GM12865 (cell line): ENCODE measurements around the gene TTL.
A peak's percentile ranks its signal among the peaks of the same experiment; 100 is the strongest.
"Not testable (repeated sequence)": the region's sequence is repeated elsewhere in the genome, so short reads cannot be mapped to it uniquely, and the experiment has no call there.

ENCODE experiments used
- DNase-seq: peaks from one replicate; pipeline ENCODE4 v3.0.0; 2010; ENCODE audit warnings: low read depth
- H3K4me3 ChIP-seq: 2 replicates; pipeline ENCODE4 v1.5.1; 2011; ENCODE audit warnings: mild to moderate bottlenecking, low read depth, low read length, control low read depth
- TF ChIP-seq, protein P1 (sequence below): IDR thresholded peaks from 2 replicates; pipeline ENCODE4 v1.5.1; 2011; ENCODE audit warnings: low read length, control low read depth, low read depth, inconsistent platforms; ENCODE audit not compliant: insufficient read depth; ENCODE audit errors: missing control alignments

TTL gene

DNA sequence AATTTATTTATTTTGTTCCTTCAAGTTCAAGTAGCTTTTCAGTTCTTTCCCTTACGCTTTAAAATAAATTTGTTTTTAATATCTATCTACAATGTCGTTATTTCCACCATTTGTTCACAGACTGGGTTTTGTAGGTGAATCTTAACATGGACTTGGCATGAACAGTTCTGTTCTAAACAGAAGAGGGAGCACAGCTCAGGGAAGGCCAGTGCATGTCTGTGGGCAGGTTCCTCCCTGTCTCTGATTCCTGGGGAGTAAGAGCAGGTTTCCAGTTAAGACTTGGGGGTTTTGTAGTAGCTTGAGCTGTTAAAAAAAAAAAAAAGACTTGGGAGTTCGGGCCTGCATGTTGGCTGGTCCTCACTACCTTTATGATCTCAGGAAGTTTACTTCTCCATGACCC is 11.1 kb downstream of the TTL start:
- TF ChIP-seq, protein P1, sequence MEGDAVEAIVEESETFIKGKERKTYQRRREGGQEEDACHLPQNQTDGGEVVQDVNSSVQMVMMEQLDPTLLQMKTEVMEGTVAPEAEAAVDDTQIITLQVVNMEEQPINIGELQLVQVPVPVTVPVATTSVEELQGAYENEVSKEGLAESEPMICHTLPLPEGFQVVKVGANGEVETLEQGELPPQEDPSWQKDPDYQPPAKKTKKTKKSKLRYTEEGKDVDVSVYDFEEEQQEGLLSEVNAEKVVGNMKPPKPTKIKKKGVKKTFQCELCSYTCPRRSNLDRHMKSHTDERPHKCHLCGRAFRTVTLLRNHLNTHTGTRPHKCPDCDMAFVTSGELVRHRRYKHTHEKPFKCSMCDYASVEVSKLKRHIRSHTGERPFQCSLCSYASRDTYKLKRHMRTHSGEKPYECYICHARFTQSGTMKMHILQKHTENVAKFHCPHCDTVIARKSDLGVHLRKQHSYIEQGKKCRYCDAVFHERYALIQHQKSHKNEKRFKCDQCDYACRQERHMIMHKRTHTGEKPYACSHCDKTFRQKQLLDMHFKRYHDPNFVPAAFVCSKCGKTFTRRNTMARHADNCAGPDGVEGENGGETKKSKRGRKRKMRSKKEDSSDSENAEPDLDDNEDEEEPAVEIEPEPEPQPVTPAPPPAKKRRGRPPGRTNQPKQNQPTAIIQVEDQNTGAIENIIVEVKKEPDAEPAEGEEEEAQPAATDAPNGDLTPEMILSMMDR: no peak
- no peak for DNase-seq
- no peak overlapping the region for H3K4me3 ChIP-seq

DNA sequence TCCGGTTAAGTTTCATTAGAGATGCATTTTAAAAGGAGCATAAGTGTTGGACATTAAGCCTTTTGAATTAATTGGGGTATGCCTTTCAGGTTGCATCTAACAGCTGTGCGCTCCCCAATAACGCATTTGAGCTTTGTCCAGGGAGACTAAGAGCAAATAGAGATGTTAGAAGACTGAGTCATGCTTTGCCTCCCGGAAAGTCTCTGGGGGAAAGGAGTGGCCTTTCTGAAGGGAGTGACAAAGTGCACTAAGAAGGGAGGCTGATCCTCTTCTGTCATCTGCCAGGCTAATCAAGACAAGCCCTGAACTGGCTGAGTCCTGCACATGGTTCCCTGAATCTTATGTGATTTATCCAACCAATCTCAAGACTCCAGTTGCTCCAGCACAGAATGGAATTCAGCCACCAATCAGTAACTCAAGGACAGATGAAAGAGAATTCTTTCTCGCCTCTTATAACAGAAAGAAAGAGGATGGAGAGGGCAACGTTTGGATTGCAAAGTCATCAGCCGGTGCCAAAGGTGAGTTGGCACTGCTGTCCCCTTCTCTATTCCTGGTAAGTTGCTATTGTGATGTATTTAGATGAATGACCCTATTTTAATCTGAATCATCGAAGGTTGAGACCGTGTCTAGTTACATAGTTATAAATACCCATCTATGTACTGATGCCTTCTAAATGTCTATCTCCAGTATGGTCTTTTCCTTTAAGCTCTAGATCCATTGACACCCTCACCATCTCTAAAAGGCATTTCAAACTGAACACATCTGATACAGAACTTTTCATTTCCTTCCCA is 12.1 kb downstream of the TTL start:
- no peak overlapping the region for H3K4me3 ChIP-seq

DNA sequence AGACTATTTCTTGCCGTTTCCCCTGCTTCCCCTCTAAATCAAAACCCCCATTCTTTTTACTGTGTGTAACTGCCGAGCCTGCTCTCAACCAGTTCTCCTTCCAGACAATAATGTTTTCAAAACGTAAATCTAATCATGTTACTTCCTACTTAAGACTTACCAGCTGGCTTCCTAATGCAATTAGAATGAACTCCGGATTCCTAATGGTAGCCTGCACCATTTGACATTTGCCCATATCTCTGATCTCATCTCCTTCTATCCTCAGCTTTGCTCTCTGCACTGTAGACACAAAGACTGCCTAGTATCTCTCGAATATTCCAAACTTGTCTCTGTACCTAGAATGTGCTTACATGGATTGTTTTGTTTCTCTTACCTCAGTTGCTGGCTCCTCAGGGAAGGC is 12.9 kb downstream of the TTL start:
- no peak for DNase-seq
- TF ChIP-seq, protein P1: no peak
- H3K4me3 ChIP-seq: no peak overlapping the region

More for the DNA sequence above, 12.1 kb downstream of the TTL start:
- TF ChIP-seq, protein P1: no peak
- no peak for DNase-seq

DNA sequence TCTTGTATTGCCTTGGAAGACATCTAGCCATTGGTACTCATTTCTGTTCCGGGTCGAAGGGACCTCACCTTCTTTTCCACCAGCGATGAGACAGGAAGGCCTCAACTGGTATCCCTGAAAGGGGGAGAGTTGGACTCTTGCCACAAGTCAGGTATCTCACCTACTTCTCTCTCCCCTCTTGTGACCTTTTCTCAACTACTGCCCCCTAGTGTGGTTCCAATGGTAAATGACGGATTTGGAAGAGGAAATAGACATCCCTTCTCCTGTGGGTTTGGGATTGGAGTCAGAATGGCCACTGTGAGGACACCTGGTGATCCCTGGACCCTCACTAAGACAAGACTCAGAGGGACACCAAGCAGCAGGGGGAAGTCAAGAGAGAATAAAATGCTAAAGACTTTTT is 13.9 kb downstream of the TTL start:
- not testable (repeated sequence) for DNase-seq

DNA sequence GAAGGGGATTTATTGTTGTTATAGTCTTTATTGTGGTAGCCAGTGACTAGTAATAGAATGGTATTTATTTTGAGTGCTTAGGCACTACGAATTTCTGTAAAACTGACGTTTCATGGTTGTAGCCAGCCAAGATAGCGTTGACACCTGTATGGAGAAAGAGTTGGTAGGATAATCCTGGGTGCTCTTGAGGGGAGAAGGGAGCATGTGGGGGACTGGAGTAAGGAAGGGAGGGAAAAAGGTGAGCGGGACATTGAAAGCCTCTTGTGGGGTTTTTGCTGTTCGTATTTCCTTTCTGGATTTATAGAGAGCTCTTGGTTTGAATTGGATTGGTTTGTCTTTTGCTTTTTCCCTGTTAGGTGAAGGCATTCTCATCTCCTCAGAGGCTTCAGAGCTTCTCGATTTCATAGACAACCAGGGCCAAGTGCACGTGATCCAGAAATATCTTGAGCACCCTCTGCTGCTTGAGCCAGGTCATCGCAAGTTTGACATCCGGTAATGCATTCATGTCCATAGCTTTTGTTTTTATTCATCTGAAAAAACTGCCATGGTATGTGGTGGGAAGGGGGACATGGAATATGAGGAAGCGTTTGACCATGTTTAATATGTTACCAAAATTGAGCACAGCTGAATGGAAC is 19.0 kb downstream of the TTL start:
- TF ChIP-seq, protein P1: peak; percentile 21
- peak; percentile 42 for DNase-seq
- H3K4me3 ChIP-seq: not testable (repeated sequence)

More for the DNA sequence above, 13.9 kb downstream of the TTL start:
- H3K4me3 ChIP-seq: not testable (repeated sequence)

DNA sequence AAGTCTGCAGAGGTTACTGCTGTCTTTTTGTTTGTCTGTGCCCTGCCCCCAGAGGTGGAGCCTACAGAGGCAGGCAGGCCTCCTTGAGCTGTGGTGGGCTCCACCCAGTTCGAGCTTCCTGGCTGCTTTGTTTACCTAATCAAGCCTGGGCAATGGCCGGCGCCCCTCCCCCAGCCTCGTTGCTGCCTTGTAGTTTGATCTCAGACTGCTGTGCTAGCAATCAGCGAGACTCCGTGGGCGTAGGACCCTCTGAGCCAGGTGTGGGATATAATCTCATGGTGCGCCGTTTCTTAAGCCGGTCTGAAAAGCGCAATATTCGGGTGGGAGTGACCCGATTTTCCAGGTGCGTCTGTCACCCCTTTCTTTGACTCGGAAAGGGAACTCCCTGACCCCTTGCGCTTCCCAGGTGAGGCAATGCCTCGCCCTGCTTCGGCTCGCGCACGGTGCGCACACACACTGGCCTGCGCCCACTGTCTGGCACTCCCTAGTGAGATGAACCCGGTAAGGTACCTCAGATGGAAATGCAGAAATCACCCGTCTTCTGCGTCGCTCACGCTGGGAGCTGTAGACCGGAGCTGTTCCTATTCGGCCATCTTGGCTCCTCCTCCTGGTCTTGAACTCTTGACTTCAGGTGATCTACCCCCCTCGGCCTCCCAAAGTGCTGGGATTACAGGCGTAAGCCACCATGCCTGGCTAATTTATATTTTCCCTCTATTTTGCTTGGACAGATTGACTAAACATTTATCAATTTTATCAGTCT is 27.5 kb downstream of the TTL start:
- not testable (repeated sequence) for H3K4me3 ChIP-seq, DNase-seq

DNA sequence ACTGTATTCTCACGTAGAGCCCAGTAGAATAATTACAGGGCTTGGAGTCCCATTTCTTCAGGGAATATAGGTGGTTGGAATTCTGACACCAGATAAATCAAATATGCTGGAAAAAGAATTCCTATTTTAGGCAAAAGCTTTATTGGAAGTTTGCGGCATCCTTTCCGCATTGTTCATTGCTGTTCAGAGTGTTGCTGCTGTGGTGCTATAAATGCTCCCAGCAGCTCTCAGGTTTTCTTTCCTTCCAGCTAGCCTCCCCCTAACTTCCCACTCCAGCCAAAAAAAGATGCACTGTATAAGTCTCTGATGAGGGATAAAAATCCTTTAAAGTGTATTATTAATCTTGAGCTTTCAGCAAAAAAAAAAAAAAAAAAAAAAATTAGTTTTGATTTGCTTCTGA is 34.8 kb downstream of the TTL start:
- DNase-seq: no peak
- TF ChIP-seq, protein P1: no peak
- H3K4me3 ChIP-seq: no peak overlapping the region

DNA sequence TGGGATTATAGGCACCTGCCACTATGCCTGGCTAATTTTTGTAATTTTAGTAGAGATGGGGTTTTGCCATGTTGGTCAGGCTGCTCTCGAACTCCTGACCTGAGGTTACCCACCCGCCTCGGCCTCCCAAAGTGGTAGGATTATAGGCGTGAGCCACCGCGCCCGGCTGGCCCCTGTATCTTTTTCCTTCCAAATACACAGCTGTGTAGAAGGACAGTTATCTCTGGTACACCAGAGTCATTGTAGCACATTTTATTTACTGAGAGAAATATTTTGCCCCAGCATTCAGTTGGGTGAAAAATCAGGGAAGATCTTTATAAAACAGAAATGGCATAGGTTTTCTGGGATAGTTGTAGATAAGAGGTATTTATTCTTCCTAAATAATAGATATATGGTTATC is 36.9 kb downstream of the TTL start:
- DNase-seq: no peak
- H3K4me3 ChIP-seq: no peak overlapping the region
- TF ChIP-seq, protein P1: no peak
